ENCODE measurements around the gene SYN1.
A peak's percentile ranks its signal among the peaks of the same experiment; 100 is the strongest.

Gene SYN1

DNA sequence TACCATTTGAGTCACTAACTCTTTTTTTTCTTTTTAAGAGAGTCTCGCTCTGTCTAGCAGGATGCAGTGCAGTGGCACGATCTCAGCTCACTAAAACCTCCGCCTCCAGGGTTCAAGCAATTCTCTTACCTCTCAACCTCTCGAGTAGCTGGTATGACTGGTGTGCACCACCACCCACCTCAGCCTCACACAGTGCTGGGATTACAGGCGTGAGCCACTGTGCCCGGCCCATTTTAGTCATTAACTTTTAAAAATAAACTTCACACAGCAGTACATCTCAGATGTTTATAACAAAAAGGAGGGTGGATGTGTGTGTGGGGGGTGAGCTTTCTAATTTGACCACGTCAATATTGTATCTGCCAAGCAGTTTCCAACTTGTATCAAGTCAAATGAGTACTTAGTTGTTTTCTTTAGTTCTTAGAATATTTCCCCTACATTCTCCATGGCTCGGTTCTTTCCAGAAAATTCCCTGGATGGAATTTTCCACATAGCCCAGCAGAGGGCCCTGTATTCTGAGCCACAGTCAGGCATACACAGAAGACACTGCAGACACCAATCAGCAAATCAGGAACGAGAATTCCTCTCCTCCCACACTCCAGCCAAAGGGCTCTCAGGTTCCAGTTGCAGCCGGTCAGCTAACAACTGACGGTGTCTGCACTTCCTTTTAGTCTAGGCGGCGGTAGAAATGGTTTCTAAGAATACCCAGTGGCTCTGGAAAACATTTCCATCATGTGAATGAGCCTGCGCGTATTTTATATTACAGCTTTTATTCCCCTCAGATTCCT is 78.7 kb downstream of the SYN1 start:
- peak overlapping the region; percentile 81 for H2AFZ ChIP-seq
- no peaks in the 10 kb centered on the region for H3K27me3 ChIP-seq (ENCODE audit: control insufficient read depth, insufficient read depth, low read length)
- H3K4me2 ChIP-seq (ENCODE audit: low read length) = peak overlapping the region; percentile 55
- H3K9ac ChIP-seq = no peak overlapping the region
- H3K4me3 ChIP-seq (ENCODE audit: low read depth, low read length) = no peak overlapping the region
- H3K9me3 ChIP-seq (ENCODE audit: control insufficient read depth, low read length) = no peaks in the 10 kb centered on the region
- H3K27ac ChIP-seq = peak overlapping the region; percentile 75
- TF ChIP-seq CTCF (IDR thresholded peaks at IDR 0.05) = peak; percentile 54
- no peaks in the 10 kb centered on the region for H3K79me2 ChIP-seq
- peaks cover 3% of the 10 kb centered on the region for H3K4me1 ChIP-seq
- no peaks in the 10 kb centered on the region for H3K36me3 ChIP-seq (ENCODE audit: control insufficient read depth, insufficient read depth, low read length)

GRCh38 chrX:47539860-47540259 is 79.8 kb downstream of the SYN1 start:
- Histone ChIP-seq H3K4me3 (ENCODE audit: low read depth, low read length) (no peak overlapping the region), H3K79me2 (no peaks in the 10 kb centered on the region), H2AFZ (peak overlapping the region; percentile 56), H3K4me2 (ENCODE audit: low read length) (no peak overlapping the region), H3K36me3 (ENCODE audit: control insufficient read depth, insufficient read depth, low read length) (no peaks in the 10 kb centered on the region), H3K9ac (no peak overlapping the region), H3K27ac (peak overlapping the region; percentile 24), H3K9me3 (ENCODE audit: control insufficient read depth, low read length) (no peaks in the 10 kb centered on the region), H3K27me3 (ENCODE audit: control insufficient read depth, insufficient read depth, low read length) (no peaks in the 10 kb centered on the region), H3K4me1 (peaks cover 3% of the 10 kb centered on the region)
- TF ChIP-seq CTCF (IDR thresholded peaks at IDR 0.05) = no peak

DNA sequence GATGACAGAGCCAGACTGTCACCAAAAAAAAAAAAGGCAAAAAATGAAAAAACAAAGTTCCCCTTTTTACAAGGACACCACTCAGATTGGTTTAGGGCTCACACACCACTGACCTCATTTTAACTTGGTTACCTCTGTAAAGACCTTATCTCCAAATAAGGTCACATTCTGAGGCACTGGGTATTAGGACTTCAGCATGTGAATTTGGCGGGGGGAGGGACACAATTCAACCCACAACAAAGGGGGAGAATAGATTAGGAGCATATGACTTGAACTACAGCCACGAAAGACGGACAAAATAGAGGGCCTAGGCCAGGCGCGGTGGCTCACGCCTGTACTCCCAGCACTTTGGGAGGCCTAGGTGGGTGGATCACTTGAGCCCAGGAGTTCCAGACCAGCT is 89.6 kb downstream of the SYN1 start:
- no peak overlapping the region for H3K4me3 ChIP-seq (ENCODE audit: low read depth, low read length)
- H2AFZ ChIP-seq = no peak overlapping the region
- no peak overlapping the region for H3K9ac ChIP-seq
- TF ChIP-seq CTCF (IDR thresholded peaks at IDR 0.05) = no peak
- H3K79me2 ChIP-seq = no peaks in the 10 kb centered on the region
- no peaks in the 10 kb centered on the region for H3K36me3 ChIP-seq (ENCODE audit: control insufficient read depth, insufficient read depth, low read length)
- H3K9me3 ChIP-seq (ENCODE audit: control insufficient read depth, low read length) = no peaks in the 10 kb centered on the region
- no peak overlapping the region for H3K4me2 ChIP-seq (ENCODE audit: low read length)
- H3K27ac ChIP-seq = no peak overlapping the region
- H3K27me3 ChIP-seq (ENCODE audit: control insufficient read depth, insufficient read depth, low read length) = no peaks in the 10 kb centered on the region
- H3K4me1 ChIP-seq = no peaks in the 10 kb centered on the region

DNA sequence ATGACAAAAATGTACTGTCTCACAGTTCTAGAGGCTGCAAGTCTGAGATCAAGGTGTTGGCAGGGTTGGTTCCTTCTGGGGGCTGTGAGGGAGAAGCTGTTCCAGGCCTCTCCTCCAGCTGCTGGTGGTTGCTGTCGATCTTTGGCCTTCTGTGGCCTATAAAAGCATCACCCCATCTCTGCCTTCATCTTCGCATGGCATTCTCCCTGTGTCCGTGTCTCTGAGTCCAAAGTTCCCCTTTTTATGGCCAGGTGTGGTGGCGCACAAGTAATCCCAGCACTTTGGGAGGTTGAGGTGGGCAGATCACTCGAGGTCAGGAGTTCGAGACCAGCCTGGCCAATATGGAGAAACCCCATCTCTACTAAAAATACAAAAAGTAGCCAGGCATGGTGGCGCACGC is 90.1 kb downstream of the SYN1 start:
- Histone ChIP-seq H3K9ac (no peak overlapping the region), H3K79me2 (no peaks in the 10 kb centered on the region), H3K4me3 (ENCODE audit: low read depth, low read length) (no peak overlapping the region), H3K4me2 (ENCODE audit: low read length) (no peak overlapping the region), H3K4me1 (no peaks in the 10 kb centered on the region), H2AFZ (no peak overlapping the region), H3K27ac (no peak overlapping the region), H3K27me3 (ENCODE audit: control insufficient read depth, insufficient read depth, low read length) (no peaks in the 10 kb centered on the region), H3K36me3 (ENCODE audit: control insufficient read depth, insufficient read depth, low read length) (no peaks in the 10 kb centered on the region), H3K9me3 (ENCODE audit: control insufficient read depth, low read length) (no peaks in the 10 kb centered on the region)
- TF ChIP-seq CTCF (IDR thresholded peaks at IDR 0.05) = no peak

DNA sequence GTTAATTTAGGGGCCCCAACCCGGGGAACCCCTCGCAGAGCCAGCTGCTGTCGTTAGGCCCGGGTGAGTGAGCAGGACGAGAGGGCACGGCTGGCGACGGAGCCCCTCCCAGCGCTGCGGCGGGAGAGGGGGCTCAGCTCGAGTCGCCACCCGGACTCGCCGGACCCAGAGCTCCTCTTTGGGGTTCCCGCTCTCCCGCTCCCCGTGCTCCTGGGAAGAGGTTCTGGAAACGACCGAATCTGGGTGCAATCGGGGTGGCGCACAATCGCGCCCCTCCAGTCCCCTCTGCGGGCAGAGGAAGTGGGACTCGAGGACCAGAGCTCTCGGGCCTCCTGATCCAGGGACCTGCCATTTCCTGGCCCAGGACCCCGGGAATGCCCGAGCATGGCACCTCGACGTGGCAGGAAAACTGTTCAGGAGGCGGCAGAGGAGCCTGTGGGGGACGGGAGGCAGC is 95.9 kb downstream of the SYN1 start:
- peak; percentile 8 for TF ChIP-seq CTCF (IDR thresholded peaks at IDR 0.05)
- peak overlapping the region; percentile 65 for H3K4me2 ChIP-seq (ENCODE audit: low read length)
- H3K4me3 ChIP-seq (ENCODE audit: low read depth, low read length) = peak overlapping the region; percentile 49
- no peaks in the 10 kb centered on the region for H3K36me3 ChIP-seq (ENCODE audit: control insufficient read depth, insufficient read depth, low read length)
- H3K27ac ChIP-seq = no peak overlapping the region
- peak overlapping the region; percentile 98 for H2AFZ ChIP-seq
- no peak overlapping the region for H3K9ac ChIP-seq
- no peaks in the 10 kb centered on the region for H3K79me2 ChIP-seq
- H3K9me3 ChIP-seq (ENCODE audit: control insufficient read depth, low read length) = no peaks in the 10 kb centered on the region
- H3K4me1 ChIP-seq = no peaks in the 10 kb centered on the region
- no peaks in the 10 kb centered on the region for H3K27me3 ChIP-seq (ENCODE audit: control insufficient read depth, insufficient read depth, low read length)

Data from parathyroid adenoma (tissue), 2 donors.